ENCODE measurements around the gene CHURC1.

DNA sequence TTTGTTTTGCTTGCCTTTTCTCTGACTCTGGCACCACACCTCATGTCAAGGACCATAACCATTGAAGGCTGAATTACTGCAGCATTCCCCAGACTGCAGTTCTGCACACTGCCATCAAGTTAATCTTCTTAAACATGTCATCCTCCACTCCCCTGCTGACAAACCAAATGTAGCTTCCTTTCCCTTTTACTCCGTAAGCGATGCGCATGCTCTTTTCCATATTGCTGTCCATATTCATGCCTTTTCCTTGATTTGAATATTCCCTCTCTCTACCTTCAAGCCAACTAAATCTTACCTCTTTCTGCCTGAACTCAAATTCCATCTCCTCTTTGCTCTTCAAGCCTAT, 14.7 kb downstream of the CHURC1 start:
- TF ChIP-seq, protein P1, sequence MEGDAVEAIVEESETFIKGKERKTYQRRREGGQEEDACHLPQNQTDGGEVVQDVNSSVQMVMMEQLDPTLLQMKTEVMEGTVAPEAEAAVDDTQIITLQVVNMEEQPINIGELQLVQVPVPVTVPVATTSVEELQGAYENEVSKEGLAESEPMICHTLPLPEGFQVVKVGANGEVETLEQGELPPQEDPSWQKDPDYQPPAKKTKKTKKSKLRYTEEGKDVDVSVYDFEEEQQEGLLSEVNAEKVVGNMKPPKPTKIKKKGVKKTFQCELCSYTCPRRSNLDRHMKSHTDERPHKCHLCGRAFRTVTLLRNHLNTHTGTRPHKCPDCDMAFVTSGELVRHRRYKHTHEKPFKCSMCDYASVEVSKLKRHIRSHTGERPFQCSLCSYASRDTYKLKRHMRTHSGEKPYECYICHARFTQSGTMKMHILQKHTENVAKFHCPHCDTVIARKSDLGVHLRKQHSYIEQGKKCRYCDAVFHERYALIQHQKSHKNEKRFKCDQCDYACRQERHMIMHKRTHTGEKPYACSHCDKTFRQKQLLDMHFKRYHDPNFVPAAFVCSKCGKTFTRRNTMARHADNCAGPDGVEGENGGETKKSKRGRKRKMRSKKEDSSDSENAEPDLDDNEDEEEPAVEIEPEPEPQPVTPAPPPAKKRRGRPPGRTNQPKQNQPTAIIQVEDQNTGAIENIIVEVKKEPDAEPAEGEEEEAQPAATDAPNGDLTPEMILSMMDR (IDR thresholded peaks at IDR 0.05), result no peak
- no peak for TF ChIP-seq EZH2 (IDR thresholded peaks at IDR 0.05; ENCODE audit: borderline replicate concordance, insufficient read depth, low read depth, low read length, poor library complexity, severe bottlenecking)

Data from B cell (primary cell).